IMR-90 (cell line): ENCODE measurements around the gene BRD8. TPM values are rescaled to one million over a fixed set of nuclear protein-coding genes. Genes with fewer than 3 reads are reported as not detected.

Experiments used
- ATAC-seq: fragments of 200-7000 bp; cut with Tn5 transposase; 2 replicates; pipeline ENCODE4 v1.9.1; 2020; ENCODE audit warnings: low read depth, mild to moderate bottlenecking, moderate library complexity
- BruUV-seq: library from RNA; stranded (reverse); fragments of 400-500 nt; replicated peaks from 2 replicates; lab custom pipeline; 2021; lab: Mats Ljungman, UMichigan
- CTCF ChIA-PET: fragments of 300-600 bp; formaldehyde crosslinking; extraction: SDS; loops from one replicate; lab custom pipeline; 2021; ENCODE audit warnings: antibody characterized with exemption; lab: Yijun Ruan, JAX
- POLR2A ChIA-PET: fragments of 300-600 bp; sonication (Branson Sonifier 250); formaldehyde crosslinking; loops from one replicate; lab custom pipeline; 2022; ENCODE audit warnings: antibody characterized with exemption; ENCODE audit not compliant: unreplicated experiment; lab: Charles Lee
- DNase-seq: peaks from one replicate; pipeline ENCODE4 v3.0.0; 2013
- H2AFZ ChIP-seq: replicated peaks from 2 replicates; pipeline ENCODE3; 2013; ENCODE audit warnings: low read length, mild to moderate bottlenecking; ENCODE audit not compliant: poor library complexity
- H2AK5ac ChIP-seq: 2 replicates; pipeline ENCODE4 v1.6.1; 2013; ENCODE audit warnings: low read depth, low read length, inconsistent platforms
- H2AK9ac ChIP-seq: replicated peaks from 2 replicates; pipeline ENCODE3; 2013; ENCODE audit warnings: mild to moderate bottlenecking, low read depth, low read length, moderate library complexity; ENCODE audit not compliant: poor library complexity
- H2BK120ac ChIP-seq: 2 replicates; pipeline ENCODE4 v1.6.1; 2013; ENCODE audit warnings: low read depth, low read length, inconsistent platforms
- H2BK15ac ChIP-seq: 3 replicates; pipeline ENCODE4 v1.6.1; 2013; ENCODE audit warnings: low read depth, low read length, inconsistent platforms
- H2BK20ac ChIP-seq: 2 replicates; pipeline ENCODE4 v1.6.1; 2013; ENCODE audit warnings: low read depth, mild to moderate bottlenecking, inconsistent platforms, low read length, moderate library complexity
- H2BK5ac ChIP-seq: 2 replicates; pipeline ENCODE4 v1.6.1; 2013; ENCODE audit warnings: mild to moderate bottlenecking, low read depth, low read length, inconsistent platforms; ENCODE audit not compliant: poor library complexity, severe bottlenecking
- H3K14ac ChIP-seq: replicated peaks from 2 replicates; pipeline ENCODE4 v1.6.1; 2013; ENCODE audit warnings: low read depth, low read length, inconsistent platforms
- H3K18ac ChIP-seq: 2 replicates; pipeline ENCODE4 v1.6.1; 2013; ENCODE audit warnings: low read depth, low read length, control low read depth
- H3K23ac ChIP-seq: 2 replicates; pipeline ENCODE4 v1.6.1; 2013; ENCODE audit warnings: low read depth, low read length, inconsistent platforms
- H3K27ac ChIP-seq: 2 replicates; pipeline ENCODE4 v1.5.1; 2013; ENCODE audit warnings: mild to moderate bottlenecking, control low read depth, low read length; ENCODE audit not compliant: insufficient read depth
- H3K27me3 ChIP-seq: 2 replicates; pipeline ENCODE4 v1.6.1; 2013; ENCODE audit warnings: low read length; ENCODE audit not compliant: control insufficient read depth, insufficient read depth
- H3K36me3 ChIP-seq: 2 replicates; pipeline ENCODE4 v1.6.1; 2013; ENCODE audit warnings: low read length, mixed read lengths; ENCODE audit not compliant: control insufficient read depth, insufficient read depth
- H3K4ac ChIP-seq: 2 replicates; pipeline ENCODE4 v1.6.1; 2013; ENCODE audit warnings: low read depth, low read length, inconsistent platforms
- H3K4me1 ChIP-seq: 2 replicates; pipeline ENCODE4 v1.6.1; 2013; ENCODE audit warnings: low read length, mixed read lengths; ENCODE audit not compliant: control insufficient read depth, insufficient read depth
- H3K4me2 ChIP-seq: 2 replicates; pipeline ENCODE4 v1.6.1; 2013; ENCODE audit warnings: low read depth, mild to moderate bottlenecking, control low read depth, low read length, moderate library complexity
- H3K4me3 ChIP-seq: 2 replicates; pipeline ENCODE4 v1.5.1; 2013; ENCODE audit warnings: low read depth, mild to moderate bottlenecking, control low read depth, low read length, moderate library complexity; ENCODE audit not compliant: insufficient read depth
- H3K56ac ChIP-seq: 2 replicates; pipeline ENCODE4 v1.6.1; 2013; ENCODE audit warnings: low read length, inconsistent platforms; ENCODE audit not compliant: insufficient read depth; ENCODE audit errors: extremely low read depth
- H3K79me1 ChIP-seq, 2 experiments: 2 replicates each; pipeline ENCODE4 v1.6.1; 2013; ENCODE audit warnings: low read length in 2 of 2, inconsistent platforms in 1 of 2, low read depth in 1 of 2
- H3K9ac ChIP-seq: 2 replicates; pipeline ENCODE4 v1.6.1; 2013; ENCODE audit warnings: low read depth, low read length, control low read depth
- H3K9me1 ChIP-seq: 2 replicates; pipeline ENCODE4 v1.6.1; 2013; ENCODE audit warnings: low read length, inconsistent platforms; ENCODE audit not compliant: insufficient read depth
- H3K9me3 ChIP-seq: 2 replicates; pipeline ENCODE4 v1.6.1; 2013; ENCODE audit warnings: low read length; ENCODE audit not compliant: control insufficient read depth, insufficient read depth
- H4K20me1 ChIP-seq: 2 replicates; pipeline ENCODE4 v1.6.1; 2013; ENCODE audit warnings: low read length, inconsistent platforms; ENCODE audit not compliant: insufficient read depth
- H4K5ac ChIP-seq: 2 replicates; pipeline ENCODE4 v1.6.1; 2013; ENCODE audit warnings: mild to moderate bottlenecking, low read depth, low read length, control low read depth
- H4K8ac ChIP-seq, 2 experiments: 2 replicates each; pipeline ENCODE4 v1.6.1; 2013; ENCODE audit warnings: low read depth in 2 of 2, low read length in 2 of 2, control low read depth in 1 of 2, inconsistent platforms in 1 of 2
- H4K91ac ChIP-seq: 2 replicates; pipeline ENCODE4 v1.6.1; 2013; ENCODE audit warnings: low read depth, low read length, inconsistent platforms; ENCODE audit not compliant: insufficient read depth
- CHD1 ChIP-seq: IDR thresholded peaks from 2 replicates; pipeline ENCODE4 v1.6.1; 2012; ENCODE audit warnings: low read depth, low read length, improper control_type of control experiment
- CTCF ChIP-seq: conservative IDR thresholded peaks from 2 replicates; pipeline ENCODE4 v1.5.1; 2012; ENCODE audit warnings: mild to moderate bottlenecking, low read depth, low read length, improper control_type of control experiment
- FOS ChIP-seq: fragments of 150-350 bp; IDR thresholded peaks from 2 replicates; pipeline ENCODE4 v1.6.1; 2016; ENCODE audit warnings: low read depth, low read length
- MAFK ChIP-seq: IDR thresholded peaks from 2 replicates; pipeline ENCODE4 v1.6.1; 2012; ENCODE audit warnings: low read depth, low read length, improper control_type of control experiment
- MAZ ChIP-seq: IDR thresholded peaks from 2 replicates; pipeline ENCODE4 v1.6.1; 2012; ENCODE audit warnings: low read depth, mild to moderate bottlenecking, low read length, improper control_type of control experiment, moderate library complexity, borderline replicate concordance
- POLR2A ChIP-seq: IDR thresholded peaks from 2 replicates; pipeline ENCODE4 v1.6.1; 2012; ENCODE audit warnings: mild to moderate bottlenecking, low read depth, low read length
- RAD21 ChIP-seq: IDR thresholded peaks from 2 replicates; pipeline ENCODE4 v1.6.1; 2012; ENCODE audit warnings: low read length, improper control_type of control experiment
- RCOR1 ChIP-seq: IDR thresholded peaks from 2 replicates; pipeline ENCODE4 v1.6.1; 2012; ENCODE audit warnings: mild to moderate bottlenecking, low read length, improper control_type of control experiment; ENCODE audit not compliant: insufficient replicate concordance
- RFX5 ChIP-seq: IDR thresholded peaks from 2 replicates; pipeline ENCODE4 v1.8.0; 2012; ENCODE audit warnings: low read depth, mild to moderate bottlenecking, low read length, moderate library complexity
- SMC3 ChIP-seq: fragments of 150-350 bp; IDR thresholded peaks from 2 replicates; pipeline ENCODE4 v1.6.1; 2016; ENCODE audit warnings: low read depth, mild to moderate bottlenecking, antibody characterized with exemption, low read length, moderate library complexity
- USF2 ChIP-seq: fragments of 150-350 bp; IDR thresholded peaks from 2 replicates; pipeline ENCODE4 v1.6.1; 2017; ENCODE audit warnings: mild to moderate bottlenecking, antibody characterized with exemption, low read length, low read depth
- WGBS, 2 experiments: methylation state at CpG; one replicate each; pipeline versions ENCODE4 v1.1.5 to v1.1.7; 2013; ENCODE audit warnings: missing lambda C conversion rate in 2 of 2; ENCODE audit not compliant: insufficient read length in 1 of 2; ENCODE audit errors: extremely low coverage in 2 of 2; 5-methylcytosine and 5-hydroxymethylcytosine counted together
- dilution Hi-C: fragments of 300-500 bp; cut with HindIII; formaldehyde crosslinking; loops from one replicate; pipeline ENCODE4 v1.14.3; 2018; ENCODE audit warnings: low sequenced_read_pairs; ENCODE audit not compliant: unreplicated experiment
- in situ Hi-C: fragments of 300-500 bp; cut with MboI; formaldehyde crosslinking; loops from 3 replicates; pipeline ENCODE4 v1.14.3; 2019; ENCODE audit warnings: low sequenced_read_pairs, inconsistent platforms, mixed read lengths
- intact Hi-C: fragments of 100-400 bp; cut with micrococcal nuclease; formaldehyde crosslinking; loops from 2 replicates; pipeline ENCODE4 v1.10.0; 2022
- polyA plus RNA-seq, 3 experiments: library from polyadenylated mRNA; depleted of rRNA; stranded (reverse); fragments of >200 nt; gene quantifications; 2 replicates each; pipeline ENCODE4 v1.2.3, GENCODE V29; 2012; ENCODE audit warnings: low replicate concordance in 1 of 3
- total RNA-seq: library from RNA; depleted of rRNA; stranded (reverse); fragments of >200 nt; gene quantifications from 2 replicates; pipeline ENCODE4 v1.2.3, GENCODE V29; 2012

The BRD8 gene
- total and polyA plus RNA-seq, 2 of the 4 experiments (the other 2 are of a cell fraction) = 36.9 to 43.6 TPM

DNA sequence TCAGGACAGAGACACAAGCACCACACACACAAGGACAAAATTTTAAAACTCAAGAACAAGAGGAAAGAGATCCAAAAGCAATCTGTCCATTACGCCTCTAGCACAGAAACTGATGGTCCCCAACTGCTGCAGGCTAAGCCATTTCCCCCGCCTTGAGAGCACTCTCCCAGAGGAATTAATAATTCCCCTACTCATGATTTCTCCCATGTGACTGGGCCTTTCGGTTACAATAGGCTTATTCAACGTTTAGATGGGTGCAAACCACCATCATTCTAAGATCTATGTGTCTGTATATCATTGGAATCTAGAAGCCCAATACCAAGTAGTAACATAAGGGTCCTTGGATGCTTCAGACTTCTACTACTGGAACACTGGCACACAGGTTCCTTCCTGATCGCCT lies 18.8 kb downstream of the BRD8 start:
- H4K5ac ChIP-seq = no peak overlapping the region
- peaks cover 53% of the 10 kb centered on the region for H3K36me3 ChIP-seq
- H3K27me3 ChIP-seq = no peaks in the 10 kb centered on the region
- no peak overlapping the region for H3K4me2 ChIP-seq
- H3K56ac ChIP-seq = no peak overlapping the region
- no peak overlapping the region for H2BK15ac ChIP-seq
- ATAC-seq = no peak
- no peak overlapping the region for H4K8ac ChIP-seq
- H3K4ac ChIP-seq = no peak overlapping the region
- H3K14ac ChIP-seq = no peak overlapping the region
- in situ Hi-C loops (no loop called here), intact Hi-C loops (no loop called here), dilution Hi-C loops (no loop called here)
- no peak overlapping the region for H3K23ac ChIP-seq
- H4K91ac ChIP-seq = no peak overlapping the region
- H2AK5ac ChIP-seq = no peak overlapping the region
- no peak overlapping the region for H2BK120ac ChIP-seq
- no TSS peak for BruUV-seq
- no peak overlapping the region for H2BK5ac ChIP-seq
- ChIA-PET CTCF (no interaction called here), POLR2A (no interaction called here)
- WGBS, 2 experiments = no CpG with 5 or more reads among the region's 5 CpGs
- H3K4me1 ChIP-seq = no peaks in the 10 kb centered on the region
- H3K9me1 ChIP-seq = no peaks in the 10 kb centered on the region
- no peak overlapping the region for H3K18ac ChIP-seq
- H3K9me3 ChIP-seq = no peaks in the 10 kb centered on the region
- TF ChIP-seq FOS (no peak), RFX5 (no peak), RCOR1 (no peak), MAZ (no peak), USF2 (no peak), RAD21 (no peak), MAFK (no peak), SMC3 (no peak), CHD1 (no peak), POLR2A (no peak), CTCF (no peak)
- H3K9ac ChIP-seq = no peak overlapping the region
- no peak overlapping the region for H3K27ac ChIP-seq
- H3K4me3 ChIP-seq = no peak overlapping the region
- no peak overlapping the region for H2AFZ ChIP-seq
- H2AK9ac ChIP-seq = no peak overlapping the region
- no peaks in the 10 kb centered on the region for H4K20me1 ChIP-seq
- H3K79me1 ChIP-seq = peaks cover 7 to 13% of the 10 kb centered on the region in 2 experiments; a peak in 3 of 4 replicates
- DNase-seq = no peak
- H2BK20ac ChIP-seq = no peak overlapping the region
